Pancreas (tissue), 10 donors: ENCODE measurements around the gene LSM7. TPM values are rescaled to one million over a fixed set of nuclear protein-coding genes. Genes with fewer than 3 reads are reported as not detected.

Experiments
- ATAC-seq, 4 donors: fragments of 200-7000 bp; cut with Tn5 transposase; one replicate each; pipeline versions ENCODE4 v1.8.0 to v1.9.1; 2020; ENCODE audit warnings: mild to moderate bottlenecking in 4 of 4, moderate library complexity in 4 of 4
- DNase-seq, 6 donors: peaks; one replicate each; pipeline ENCODE4 v3.0.0-alpha.2; 2020
- FAIRE-seq: peaks from 2 replicates; lab custom pipeline; 2012; peaks lifted over from hg19 to GRCh38; lab: Jason Lieb, UNC
- H3K27ac ChIP-seq, 4 donors: fragments of 200-600 bp; sonication (generic); 1 replicate in 3 of 4; 2 replicates in 1 of 4; pipeline versions ENCODE4 v1.5.0 to v1.8.0; 2020
- H3K27me3 ChIP-seq, 4 donors: fragments of 200-600 bp; one replicate each; pipeline ENCODE4 v1.8.0; 2021
- H3K36me3 ChIP-seq, 3 donors: fragments of 200-600 bp; sonication (generic) in 1 of 3; one replicate each; pipeline versions ENCODE4 v1.5.0 to v1.8.0; 2020 to 2021
- H3K4me1 ChIP-seq, 3 donors: fragments of 200-600 bp; one replicate each; pipeline ENCODE4 v1.8.0; 2021
- H3K4me3 ChIP-seq, 4 donors: fragments of 200-600 bp; sonication (generic) in 2 of 4; one replicate each; pipeline versions ENCODE4 v1.5.0 to v1.8.0; 2020 to 2021
- H3K9me3 ChIP-seq, 4 donors: fragments of 200-600 bp; one replicate each; pipeline ENCODE4 v1.8.0; 2021
- CTCF ChIP-seq, 4 donors: fragments of 200-600 bp; sonication (generic) in 3 of 4; IDR thresholded peaks; one replicate each; pipeline versions ENCODE4 v1.5.0 to v1.8.0; 2021; ENCODE audit warnings: antibody characterized with exemption in 4 of 4
- WGBS, 2 donors: extraction: QIAGEN DNeasy Blood & Tissue Kit; methylation state at CpG; one replicate each; pipeline ENCODE4 v1.1.7; 2013; 5-methylcytosine and 5-hydroxymethylcytosine counted together
- intact Hi-C, 3 donors: fragments of 100-400 bp; cut with DNase I; formaldehyde crosslinking; loops; one replicate each; pipeline versions ENCODE4 v1.11.1 to v1.14.2; 2022
- polyA plus RNA-seq, 2 donors: library from polyadenylated mRNA; stranded (reverse); fragments of 200-250 nt; gene quantifications; one replicate each; pipeline ENCODE4 v1.2.3, GENCODE V29; 2013
- total RNA-seq, 6 donors: library from RNA; stranded (reverse); fragmentation: NEBNext Ultra II Directional in 4 of 6; extraction: Animal tissue kit (Norgen Biotek cat#: 25700) in 4 of 6; gene quantifications; one replicate each; pipeline versions ENCODE4 v1.2.1 to v1.2.4, GENCODE V29; 2021 to 2023
- donor health status: healthy with polysubstance abuse.
- donor health status: DM: no; HTN: no; CAD: no; lungs with moderate emphysema.
- donor health status: DM: no; HTN: no; CAD: no.
- donor health status: control.
- donor health status: control.
- donor health status: Bipolar disorder and iron deficiency.
- donor health status: DM: yes; HTN: yes; CAD: no.
- donor health status: DM: no; HTN: no; CAD: no.
- donor health status: DM: no; HTN: no; CAD: no.
- donor health status: DM: yes; HTN: yes; CAD: no.

Gene LSM7
- total and polyA plus RNA-seq, 8 donors: 18.3 to 170 (median 30.9) TPM

DNA sequence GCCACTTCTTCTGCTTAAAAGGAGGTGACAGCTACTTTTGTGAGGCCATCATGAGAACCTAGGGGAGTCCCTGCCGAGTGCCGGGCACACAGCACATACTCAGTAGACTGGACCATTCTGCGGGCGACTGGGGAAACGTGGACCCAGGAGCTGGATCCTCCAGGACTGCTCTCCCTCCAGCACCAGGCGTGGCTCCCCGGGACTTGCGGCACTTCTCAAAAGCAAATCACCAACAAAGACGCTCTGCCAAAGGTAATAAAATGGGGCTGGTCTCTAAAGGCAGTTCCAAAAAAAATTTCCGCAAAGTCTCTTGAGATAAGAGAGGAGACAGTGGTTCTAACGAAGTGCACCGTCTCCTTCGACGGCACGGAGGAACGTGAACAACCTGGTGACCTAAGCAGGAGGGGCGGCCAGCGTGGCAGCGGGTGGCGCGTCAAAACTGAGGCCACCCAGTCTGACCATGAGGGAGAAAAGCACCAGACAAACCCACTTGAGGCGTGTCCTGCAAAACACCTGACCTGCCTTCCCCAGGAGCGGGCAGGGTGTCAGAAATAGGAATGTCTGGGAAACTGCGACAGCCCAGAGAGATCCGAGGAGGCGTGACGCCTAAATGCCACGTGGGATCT lies 30.3 kb upstream of the LSM7 start:
- no peaks in the 10 kb centered on the region for H3K9me3 ChIP-seq
- ATAC-seq: no peak
- no peak overlapping the region for H3K4me3 ChIP-seq
- no peak overlapping the region for H3K27ac ChIP-seq
- intact Hi-C loops: no loop called here
- H3K4me1 ChIP-seq: no peaks in the 10 kb centered on the region
- DNase-seq: no peak
- TF ChIP-seq CTCF (IDR thresholded peaks at IDR 0.05): no peak
- H3K27me3 ChIP-seq: peaks cover 0 to 18% (median 0%) of the 10 kb centered on the region in 4 donors
- peaks cover 0 to 5% (median 0%) of the 10 kb centered on the region in 3 donors for H3K36me3 ChIP-seq
- no peak for FAIRE-seq
- WGBS, 2 donors: 62 to 71% methylated on average over 28 of the region's 28 CpGs

DNA sequence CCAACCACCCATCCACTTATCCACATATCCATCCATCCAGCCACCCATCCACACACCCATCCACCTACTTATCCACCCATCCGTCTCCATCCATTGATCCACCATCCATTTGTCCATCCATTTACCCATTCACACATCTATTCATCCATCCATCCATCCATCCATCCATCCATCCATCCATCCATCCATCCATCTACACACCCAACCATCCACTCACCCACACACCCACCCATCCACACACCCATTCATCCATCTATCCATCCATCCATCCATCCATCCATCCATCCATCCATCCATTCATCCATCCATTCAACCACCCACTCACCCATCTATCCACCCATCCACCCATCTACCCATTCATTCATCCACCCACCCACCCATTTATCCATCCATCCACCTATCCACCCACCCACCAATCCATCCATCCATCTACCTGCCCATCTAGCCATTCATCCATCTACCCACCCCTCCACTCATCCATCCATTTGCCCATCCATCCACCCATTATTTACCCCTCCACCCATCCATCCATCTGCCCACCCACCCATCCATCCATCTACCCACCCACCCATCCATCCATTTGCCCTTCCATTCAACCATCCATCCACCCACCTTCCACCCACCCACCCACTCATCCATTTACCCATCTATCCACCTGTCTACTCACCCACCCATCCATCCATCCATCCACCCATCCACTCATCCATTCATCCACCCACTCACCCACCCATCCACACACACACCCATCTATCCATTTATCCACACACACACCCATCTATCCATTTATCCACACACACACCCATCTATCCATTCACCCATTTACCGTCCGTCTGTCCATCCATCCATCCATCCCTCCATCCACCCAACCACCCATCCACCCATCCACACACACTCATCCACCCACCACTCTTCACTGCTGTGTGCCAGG lies 29.2 kb upstream of the LSM7 start:
- Histone ChIP-seq H3K36me3 (peaks cover 0 to 17% (median 0%) of the 10 kb centered on the region in 3 donors), H3K4me1 (no peaks in the 10 kb centered on the region), H3K4me3 (no peak overlapping the region), H3K9me3 (no peaks in the 10 kb centered on the region), H3K27ac (no peak overlapping the region), H3K27me3 (peaks cover 0 to 10% (median 0%) of the 10 kb centered on the region in 4 donors)
- ATAC-seq: no peak
- DNase-seq: no peak
- 86 to 90% methylated on average over 3 of the region's 3 CpGs for WGBS, 2 donors
- intact Hi-C loops: no loop called here
- FAIRE-seq: no peak
- TF ChIP-seq CTCF (IDR thresholded peaks at IDR 0.05): no peak

- peaks cover 0 to 17% (median 0%) of the 10 kb centered on the region in 3 donors for H3K36me3 ChIP-seq
- intact Hi-C loops: no loop called here
- 76 to 83% methylated on average over 20 to 21 of the region's 21 CpGs for WGBS, 2 donors
- H3K4me3 ChIP-seq: no peak overlapping the region
- DNase-seq: no peak
- no peaks in the 10 kb centered on the region for H3K4me1 ChIP-seq
- TF ChIP-seq CTCF (IDR thresholded peaks at IDR 0.05): no peak
- no peaks in the 10 kb centered on the region for H3K27me3 ChIP-seq
- no peak overlapping the region for H3K27ac ChIP-seq
- no peaks in the 10 kb centered on the region for H3K9me3 ChIP-seq
- ATAC-seq: no peak
- no peak for FAIRE-seq
These were observed 27.8 kb upstream of the LSM7 start for GRCh38 chr19:2356036-2356646.

DNA sequence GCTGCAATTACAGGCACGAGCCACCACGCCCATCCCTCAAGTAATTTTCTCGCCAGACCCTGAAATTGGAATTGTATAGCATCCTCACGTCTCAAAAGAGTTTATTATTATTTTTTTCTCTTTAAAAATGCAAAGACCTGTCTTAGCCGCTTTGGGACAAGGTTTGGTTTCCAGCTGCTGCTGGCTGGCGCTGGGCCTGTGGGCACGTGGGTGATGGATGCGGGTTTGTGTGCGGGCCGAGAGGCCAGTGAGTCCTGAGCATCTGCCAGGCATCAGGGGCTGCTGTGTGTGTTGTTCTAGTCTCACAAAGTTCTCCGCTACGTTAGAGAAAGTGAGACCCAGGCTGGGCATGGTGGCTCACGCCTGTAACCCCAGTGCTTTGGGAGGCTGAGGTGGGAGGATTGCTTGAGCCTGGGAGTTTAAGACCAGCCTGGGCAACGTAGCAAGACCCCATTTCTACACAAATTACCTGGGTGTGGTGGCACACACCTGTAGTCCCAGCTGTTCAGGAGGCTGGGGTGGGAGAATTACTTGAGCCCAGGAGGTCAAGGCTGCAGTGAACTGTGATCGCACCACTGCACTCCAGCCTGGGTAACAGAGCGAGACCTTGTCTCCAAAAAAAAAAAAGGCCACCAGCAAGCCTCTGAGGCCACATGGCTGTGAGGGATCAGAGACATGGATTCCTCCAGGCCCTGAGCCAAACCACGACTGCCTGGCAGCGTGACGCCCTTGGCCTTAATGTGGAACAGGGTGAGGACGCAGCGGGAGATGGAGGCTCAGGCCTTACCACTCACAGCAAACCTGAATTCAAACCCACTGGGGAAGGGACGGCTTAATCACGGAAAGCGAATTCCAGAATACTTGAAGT lies 27.0 kb upstream of the LSM7 start:
- Histone ChIP-seq H3K27ac (no peak overlapping the region), H3K36me3 (peaks cover 0 to 17% (median 0%) of the 10 kb centered on the region in 3 donors), H3K27me3 (no peaks in the 10 kb centered on the region), H3K4me1 (no peaks in the 10 kb centered on the region), H3K9me3 (no peaks in the 10 kb centered on the region), H3K4me3 (no peak overlapping the region)
- intact Hi-C loops: no loop called here
- DNase-seq: no peak
- no peak for FAIRE-seq
- TF ChIP-seq CTCF (IDR thresholded peaks at IDR 0.05): no peak
- WGBS, 2 donors: 90 to 92% methylated on average over 24 of the region's 24 CpGs
- ATAC-seq: no peak
